GM18870 (cell line): Measurements from ENCODE around the gene RAD51B.

Source experiments
- ATAC-seq: cut with Tn5 transposase; IDR thresholded peaks from one replicate; pipeline ENCODE4 v1.9.1; 2021; ENCODE audit warnings: moderate library complexity; ENCODE audit not compliant: unreplicated experiment

The RAD51B gene

GRCh38 chr14:68576496-68577244 is 757.1 kb downstream of the RAD51B start:
- no peak for ATAC-seq

- no peak for ATAC-seq
Observed at GRCh38 chr14:68577802-68578541, 758.4 kb downstream of the RAD51B start.

- no peak for ATAC-seq
Observed at GRCh38 chr14:68578597-68578996, 759.0 kb downstream of the RAD51B start.

- ATAC-seq, result no peak
Observed at GRCh38 chr14:68580096-68580645, 760.6 kb downstream of the RAD51B start.

GRCh38 chr14:68580671-68581070 is 761.1 kb downstream of the RAD51B start:
- ATAC-seq, result no peak

- no peak for ATAC-seq
Observed at GRCh38 chr14:68583548-68584280, 764.1 kb downstream of the RAD51B start.

GRCh38 chr14:68584786-68585185 is 765.2 kb downstream of the RAD51B start:
- no peak for ATAC-seq

GRCh38 chr14:68585690-68586089 is 766.1 kb downstream of the RAD51B start:
- no peak for ATAC-seq

- ATAC-seq, result no peak
Observed at GRCh38 chr14:68586896-68587751, 767.5 kb downstream of the RAD51B start.

- ATAC-seq, result no peak
Observed at GRCh38 chr14:68587931-68588330, 768.4 kb downstream of the RAD51B start.

GRCh38 chr14:68589447-68590200 is 770.0 kb downstream of the RAD51B start:
- ATAC-seq, result no peak

- no peak for ATAC-seq
Observed at GRCh38 chr14:68590201-68590522, 770.6 kb downstream of the RAD51B start.

GRCh38 chr14:68591786-68592185 is 772.2 kb downstream of the RAD51B start:
- ATAC-seq, result no peak

- ATAC-seq, result no peak
Observed at GRCh38 chr14:68592948-68593556, 773.5 kb downstream of the RAD51B start.

- ATAC-seq, result no peak
Observed at GRCh38 chr14:68593806-68594536, 774.4 kb downstream of the RAD51B start.

- ATAC-seq, result no peak
Observed at GRCh38 chr14:68594737-68595380, 775.3 kb downstream of the RAD51B start.

- no peak for ATAC-seq
Observed at GRCh38 chr14:68596211-68596610, 776.6 kb downstream of the RAD51B start.

- ATAC-seq, result no peak
Observed at GRCh38 chr14:68596701-68597100, 777.1 kb downstream of the RAD51B start.
